Progenitor cell of endocrine pancreas (in vitro differentiated cells): Measurements from ENCODE around the gene ETNK2. TPM values are rescaled to one million over a fixed set of nuclear protein-coding genes. Genes with fewer than 3 reads are reported as not detected.

Source experiments
- DNase-seq: peaks from one replicate; pipeline ENCODE4 v3.0.0; 2021; ENCODE audit warnings: low spot score; ENCODE audit not compliant: unreplicated experiment
- H3K27ac Mint-ChIP-seq: 2 replicates; pipeline ENCODE4 v1.8.0; 2021; ENCODE audit warnings: mild to moderate bottlenecking, moderate library complexity, mixed read lengths
- H3K27me3 Mint-ChIP-seq: 2 replicates; pipeline ENCODE4 v1.8.0; 2021; ENCODE audit warnings: mixed read lengths
- H3K36me3 Mint-ChIP-seq: 2 replicates; pipeline ENCODE4 v1.8.0; 2022; ENCODE audit warnings: mixed read lengths; ENCODE audit not compliant: insufficient read depth
- H3K4me1 Mint-ChIP-seq: 2 replicates; pipeline ENCODE4 v1.8.0; 2021; ENCODE audit warnings: low read depth, mixed read lengths
- H3K4me3 Mint-ChIP-seq: 2 replicates; pipeline ENCODE4 v1.8.0; 2021; ENCODE audit warnings: low read depth, mild to moderate bottlenecking, moderate library complexity, mixed read lengths
- H3K9me3 Mint-ChIP-seq: 2 replicates; pipeline ENCODE4 v1.8.0; 2021; ENCODE audit warnings: low read depth, mixed read lengths
- CTCF ChIP-seq: fragments of 200-600 bp; sonication (generic); IDR thresholded peaks from one replicate; pipeline ENCODE4 v1.5.0; 2021; ENCODE audit warnings: antibody characterized with exemption, mild to moderate bottlenecking; ENCODE audit not compliant: unreplicated experiment
- total RNA-seq: library from RNA; stranded (reverse); gene quantifications from 2 replicates; pipeline ENCODE4 v1.2.1, GENCODE V29; 2021

ETNK2 gene
- total RNA-seq, 1 donor from 2014 or later, result 22.6 TPM

GRCh38 chr1:204130981-204131892 lies 20.6 kb downstream of the ETNK2 start:
- Mint-ChIP-seq H3K27me3 (no peaks in the 10 kb centered on the region), H3K9me3 (no peaks in the 10 kb centered on the region), H3K4me1 (peaks cover 14% of the 10 kb centered on the region), H3K36me3 (peaks cover 6% of the 10 kb centered on the region), H3K27ac (peak overlapping the region; percentile 49), H3K4me3 (no peak overlapping the region)
- peak; percentile 13 for TF ChIP-seq CTCF
- no peak for DNase-seq

- H3K9me3 Mint-ChIP-seq, result no peaks in the 10 kb centered on the region
- peaks cover 8% of the 10 kb centered on the region for H3K36me3 Mint-ChIP-seq
- no peak for TF ChIP-seq CTCF
- no peak for DNase-seq
- no peak overlapping the region for H3K4me3 Mint-ChIP-seq
- no peaks in the 10 kb centered on the region for H3K27me3 Mint-ChIP-seq
- no peak overlapping the region for H3K27ac Mint-ChIP-seq
- H3K4me1 Mint-ChIP-seq, result peaks cover 14% of the 10 kb centered on the region
Observed at GRCh38 chr1:204130178-204130577, 21.7 kb downstream of the ETNK2 start.

GRCh38 chr1:204128964-204129896 lies 22.6 kb downstream of the ETNK2 start:
- no peaks in the 10 kb centered on the region for H3K27me3 Mint-ChIP-seq
- H3K4me3 Mint-ChIP-seq, result peak overlapping the region; percentile 57
- H3K4me1 Mint-ChIP-seq, result peaks cover 14% of the 10 kb centered on the region
- no peaks in the 10 kb centered on the region for H3K9me3 Mint-ChIP-seq
- peak; percentile 92 for TF ChIP-seq CTCF
- peak; percentile 67 for DNase-seq
- H3K27ac Mint-ChIP-seq, result peak overlapping the region; percentile 85
- peaks cover 10% of the 10 kb centered on the region for H3K36me3 Mint-ChIP-seq

GRCh38 chr1:204128464-204128963 lies 23.3 kb downstream of the ETNK2 start:
- Mint-ChIP-seq H3K9me3 (no peaks in the 10 kb centered on the region), H3K4me1 (peaks cover 14% of the 10 kb centered on the region), H3K36me3 (peaks cover 7% of the 10 kb centered on the region), H3K27me3 (no peaks in the 10 kb centered on the region), H3K4me3 (no peak overlapping the region), H3K27ac (no peak overlapping the region)
- no peak for TF ChIP-seq CTCF
- DNase-seq, result no peak
